ENCODE results near the gene FFAR2.

The FFAR2 gene

DNA sequence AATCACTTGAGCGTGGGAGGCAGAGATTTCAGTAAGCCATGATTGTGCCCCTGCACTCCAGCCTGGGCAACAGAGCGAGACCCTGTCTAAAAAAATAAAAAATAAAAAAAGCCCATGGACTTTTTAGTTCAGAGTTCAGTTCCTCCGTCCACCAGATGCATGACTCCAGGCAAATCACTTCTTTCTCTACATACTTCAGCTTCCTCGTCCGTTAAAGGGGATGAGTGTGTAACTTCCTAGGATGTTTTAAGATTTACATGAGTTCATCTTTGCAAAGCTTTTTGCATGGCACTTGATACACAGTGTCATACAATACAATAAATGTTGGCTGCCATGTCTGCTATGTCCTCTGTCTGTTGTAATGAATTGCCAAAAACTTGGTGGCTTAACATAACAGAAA lies 10.0 kb upstream of the FFAR2 start:
- Histone ChIP-seq H3K79me2 (ENCODE audit: control insufficient read depth, insufficient read depth, low read length, unreplicated experiment) (no peaks in the 10 kb centered on the region), H3K27me3 (ENCODE audit: insufficient read depth, low read length) (peaks cover 17% of the 10 kb centered on the region), H3K4me1 (ENCODE audit: control insufficient read depth, insufficient read depth, low read length, unreplicated experiment) (peaks cover 11% of the 10 kb centered on the region), H3K27ac (ENCODE audit: low read depth, low read length) (no peak overlapping the region), H3K4me3 (ENCODE audit: low read depth, low read length) (no peak overlapping the region), H3K36me3 (ENCODE audit: insufficient read depth, low read length) (no peaks in the 10 kb centered on the region), H2AFZ (ENCODE audit: low read length, unreplicated experiment) (no peak overlapping the region)

DNA sequence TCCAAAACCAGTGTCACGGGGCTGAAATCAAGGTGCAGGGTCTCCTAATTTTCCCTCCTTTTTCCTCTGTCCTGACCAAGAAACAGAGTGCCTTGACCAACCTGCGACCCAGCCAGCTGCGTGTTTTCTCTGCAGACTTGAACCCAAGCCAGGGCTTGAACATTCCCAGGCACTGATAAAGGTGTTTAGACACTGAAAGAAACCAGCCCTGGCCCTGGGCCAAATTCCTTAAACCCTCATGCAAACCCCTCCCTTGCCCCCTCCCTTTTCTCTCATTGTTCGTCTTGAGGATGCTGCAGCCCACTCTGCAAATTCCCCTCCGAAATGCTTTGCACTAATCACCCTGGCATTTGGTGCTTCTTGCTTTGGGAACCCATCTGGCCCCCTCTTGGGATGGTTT lies 9.5 kb upstream of the FFAR2 start:
- Histone ChIP-seq H3K4me3 (ENCODE audit: low read depth, low read length) (no peak overlapping the region), H3K4me1 (ENCODE audit: control insufficient read depth, insufficient read depth, low read length, unreplicated experiment) (peaks cover 11% of the 10 kb centered on the region), H2AFZ (ENCODE audit: low read length, unreplicated experiment) (no peak overlapping the region), H3K27ac (ENCODE audit: low read depth, low read length) (no peak overlapping the region), H3K27me3 (ENCODE audit: insufficient read depth, low read length) (peaks cover 16% of the 10 kb centered on the region), H3K79me2 (ENCODE audit: control insufficient read depth, insufficient read depth, low read length, unreplicated experiment) (no peaks in the 10 kb centered on the region), H3K36me3 (ENCODE audit: insufficient read depth, low read length) (no peaks in the 10 kb centered on the region)

DNA sequence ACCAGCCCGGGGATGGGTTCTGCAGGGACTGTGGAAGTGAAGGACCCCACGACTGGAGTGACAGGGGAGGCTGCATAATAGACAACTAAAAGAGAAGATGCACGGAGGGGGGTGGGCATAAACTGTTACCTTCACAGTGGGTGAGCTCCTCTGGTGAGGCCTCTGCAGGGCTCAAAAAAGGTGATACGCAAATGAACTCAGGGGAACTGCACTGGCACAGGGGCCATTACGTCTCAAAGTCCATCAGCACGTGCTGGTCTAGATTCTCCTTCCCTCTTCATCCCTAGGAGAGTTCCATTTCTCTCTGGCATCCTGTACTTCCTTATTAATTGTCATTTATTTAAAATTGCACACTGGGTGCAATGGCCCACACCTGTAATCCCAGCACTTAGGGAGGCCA lies 8.1 kb upstream of the FFAR2 start:
- peaks cover 11% of the 10 kb centered on the region for H3K27me3 ChIP-seq (ENCODE audit: insufficient read depth, low read length)
- no peaks in the 10 kb centered on the region for H3K36me3 ChIP-seq (ENCODE audit: insufficient read depth, low read length)
- no peak overlapping the region for H2AFZ ChIP-seq (ENCODE audit: low read length, unreplicated experiment)
- H3K79me2 ChIP-seq (ENCODE audit: control insufficient read depth, insufficient read depth, low read length, unreplicated experiment): no peaks in the 10 kb centered on the region
- no peak overlapping the region for H3K4me3 ChIP-seq (ENCODE audit: low read depth, low read length)
- no peak overlapping the region for H3K27ac ChIP-seq (ENCODE audit: low read depth, low read length)
- H3K4me1 ChIP-seq (ENCODE audit: control insufficient read depth, insufficient read depth, low read length, unreplicated experiment): peaks cover 11% of the 10 kb centered on the region

DNA sequence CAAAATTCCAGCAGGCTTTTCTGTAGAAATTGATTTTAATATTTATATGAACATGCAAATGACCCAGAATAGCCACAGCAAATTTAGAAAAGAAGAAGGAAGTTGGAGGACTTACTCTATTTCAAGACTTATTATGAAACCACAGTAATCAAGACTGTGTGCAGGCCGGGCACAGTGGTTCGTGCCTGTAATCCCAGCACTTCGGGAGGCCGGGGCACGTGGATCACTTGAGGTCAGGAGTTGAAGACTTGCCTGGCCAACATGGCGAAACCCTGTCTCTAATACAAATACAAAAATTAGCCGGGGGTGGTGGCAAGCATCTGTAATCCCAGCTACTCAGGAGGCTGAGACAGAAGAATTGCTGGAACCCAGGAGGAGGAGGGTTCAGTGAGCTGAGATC lies 6.0 kb upstream of the FFAR2 start:
- no peaks in the 10 kb centered on the region for H3K4me1 ChIP-seq (ENCODE audit: control insufficient read depth, insufficient read depth, low read length, unreplicated experiment)
- no peaks in the 10 kb centered on the region for H3K79me2 ChIP-seq (ENCODE audit: control insufficient read depth, insufficient read depth, low read length, unreplicated experiment)
- H3K27ac ChIP-seq (ENCODE audit: low read depth, low read length): no peak overlapping the region
- H2AFZ ChIP-seq (ENCODE audit: low read length, unreplicated experiment): no peak overlapping the region
- H3K4me3 ChIP-seq (ENCODE audit: low read depth, low read length): no peak overlapping the region
- peaks cover 24% of the 10 kb centered on the region for H3K27me3 ChIP-seq (ENCODE audit: insufficient read depth, low read length)
- no peaks in the 10 kb centered on the region for H3K36me3 ChIP-seq (ENCODE audit: insufficient read depth, low read length)

DNA sequence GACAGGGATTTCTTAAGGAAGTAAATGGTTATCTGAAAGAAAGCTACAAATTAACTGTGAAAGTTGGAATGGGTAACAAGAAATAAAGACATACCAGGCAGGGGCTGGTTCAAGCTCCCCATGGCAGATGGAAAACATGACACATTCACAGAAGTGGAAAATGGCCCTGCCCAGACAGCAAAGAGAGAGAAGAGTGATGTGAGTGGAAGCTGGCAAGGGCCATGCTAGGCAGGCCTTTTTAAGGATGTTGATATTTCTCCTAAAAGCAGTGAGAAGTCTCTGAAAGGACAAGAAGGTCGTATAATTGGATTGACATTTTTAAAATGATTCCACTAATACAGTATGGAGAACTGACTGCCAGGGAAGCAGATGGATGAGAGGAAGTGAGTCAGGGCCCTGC lies 3.3 kb upstream of the FFAR2 start:
- H3K4me1 ChIP-seq (ENCODE audit: control insufficient read depth, insufficient read depth, low read length, unreplicated experiment): no peaks in the 10 kb centered on the region
- no peak overlapping the region for H3K27ac ChIP-seq (ENCODE audit: low read depth, low read length)
- H3K36me3 ChIP-seq (ENCODE audit: insufficient read depth, low read length): no peaks in the 10 kb centered on the region
- no peak overlapping the region for H2AFZ ChIP-seq (ENCODE audit: low read length, unreplicated experiment)
- H3K27me3 ChIP-seq (ENCODE audit: insufficient read depth, low read length): peaks cover 32% of the 10 kb centered on the region
- no peaks in the 10 kb centered on the region for H3K79me2 ChIP-seq (ENCODE audit: control insufficient read depth, insufficient read depth, low read length, unreplicated experiment)
- no peak overlapping the region for H3K4me3 ChIP-seq (ENCODE audit: low read depth, low read length)

DNA sequence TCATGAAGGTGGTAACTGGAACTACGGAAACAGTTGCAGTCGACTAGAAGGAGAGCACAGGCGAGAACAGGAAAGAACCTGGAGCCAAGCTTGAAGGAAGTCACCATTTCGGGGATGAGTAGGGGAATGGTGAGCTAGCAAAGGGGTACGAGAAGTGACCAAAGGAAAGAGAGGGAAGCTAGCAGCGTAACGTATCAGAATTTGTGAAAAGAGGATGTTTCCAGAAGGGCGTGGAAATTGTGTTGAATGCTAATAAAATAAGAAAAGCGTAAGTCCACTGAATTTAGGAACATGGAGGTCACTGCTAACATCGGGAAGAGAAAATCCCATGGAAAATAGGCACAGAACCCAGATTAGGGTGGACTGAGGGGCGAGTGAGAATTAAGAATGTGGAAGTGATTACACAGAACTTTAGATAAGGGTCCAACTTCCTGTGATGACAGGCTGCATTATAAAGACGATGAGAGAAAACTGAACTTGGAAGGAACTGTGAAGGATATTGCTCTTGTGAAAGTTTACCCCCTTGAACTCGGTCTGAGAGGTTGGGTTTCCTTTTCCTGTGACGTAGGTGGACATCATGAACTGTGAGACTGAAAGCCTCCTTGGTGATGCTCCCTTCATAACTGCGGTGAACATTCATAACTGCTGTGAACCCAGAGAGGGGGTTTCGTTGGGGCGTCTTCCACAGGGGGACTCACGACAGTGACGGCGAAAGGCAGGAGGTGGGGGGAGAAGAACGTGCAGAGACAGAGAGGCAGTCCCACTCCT lies 2.0 kb upstream of the FFAR2 start:
- H3K4me1 ChIP-seq (ENCODE audit: control insufficient read depth, insufficient read depth, low read length, unreplicated experiment): no peaks in the 10 kb centered on the region
- H3K27me3 ChIP-seq (ENCODE audit: insufficient read depth, low read length): peaks cover 42% of the 10 kb centered on the region
- H3K79me2 ChIP-seq (ENCODE audit: control insufficient read depth, insufficient read depth, low read length, unreplicated experiment): no peaks in the 10 kb centered on the region

DNA sequence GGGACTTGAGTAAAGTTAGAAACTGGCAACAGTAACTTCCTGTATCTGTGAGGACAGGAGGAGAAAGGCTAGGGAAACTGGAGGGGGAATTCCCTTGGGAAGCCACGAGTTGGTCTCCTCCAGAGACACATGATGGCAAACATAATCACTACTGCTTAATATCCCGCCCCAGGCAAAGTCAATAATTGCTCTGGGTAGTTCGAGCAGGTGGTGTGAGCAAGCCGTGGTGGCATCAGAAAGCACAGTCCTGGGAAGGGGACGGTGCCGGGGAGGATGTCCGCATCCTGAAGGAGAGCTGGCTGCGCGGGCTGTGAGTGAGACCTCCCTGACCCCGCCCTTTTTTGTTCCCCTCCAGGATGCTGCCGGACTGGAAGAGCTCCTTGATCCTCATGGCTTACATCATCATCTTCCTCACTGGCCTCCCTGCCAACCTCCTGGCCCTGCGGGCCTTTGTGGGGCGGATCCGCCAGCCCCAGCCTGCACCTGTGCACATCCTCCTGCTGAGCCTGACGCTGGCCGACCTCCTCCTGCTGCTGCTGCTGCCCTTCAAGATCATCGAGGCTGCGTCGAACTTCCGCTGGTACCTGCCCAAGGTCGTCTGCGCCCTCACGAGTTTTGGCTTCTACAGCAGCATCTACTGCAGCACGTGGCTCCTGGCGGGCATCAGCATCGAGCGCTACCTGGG lies 1.4 kb downstream of the FFAR2 start:
- Histone ChIP-seq H3K27ac (ENCODE audit: low read depth, low read length) (no peak overlapping the region), H3K79me2 (ENCODE audit: control insufficient read depth, insufficient read depth, low read length, unreplicated experiment) (no peaks in the 10 kb centered on the region), H3K27me3 (ENCODE audit: insufficient read depth, low read length) (peaks cover 47% of the 10 kb centered on the region), H3K36me3 (ENCODE audit: insufficient read depth, low read length) (no peaks in the 10 kb centered on the region), H3K4me3 (ENCODE audit: low read depth, low read length) (no peak overlapping the region), H2AFZ (ENCODE audit: low read length, unreplicated experiment) (no peak overlapping the region), H3K4me1 (ENCODE audit: control insufficient read depth, insufficient read depth, low read length, unreplicated experiment) (no peaks in the 10 kb centered on the region)

More for the DNA sequence above, 2.0 kb upstream of the FFAR2 start:
- Histone ChIP-seq H3K36me3 (ENCODE audit: insufficient read depth, low read length) (no peaks in the 10 kb centered on the region), H3K4me3 (ENCODE audit: low read depth, low read length) (no peak overlapping the region), H3K27ac (ENCODE audit: low read depth, low read length) (no peak overlapping the region), H2AFZ (ENCODE audit: low read length, unreplicated experiment) (no peak overlapping the region)

DNA sequence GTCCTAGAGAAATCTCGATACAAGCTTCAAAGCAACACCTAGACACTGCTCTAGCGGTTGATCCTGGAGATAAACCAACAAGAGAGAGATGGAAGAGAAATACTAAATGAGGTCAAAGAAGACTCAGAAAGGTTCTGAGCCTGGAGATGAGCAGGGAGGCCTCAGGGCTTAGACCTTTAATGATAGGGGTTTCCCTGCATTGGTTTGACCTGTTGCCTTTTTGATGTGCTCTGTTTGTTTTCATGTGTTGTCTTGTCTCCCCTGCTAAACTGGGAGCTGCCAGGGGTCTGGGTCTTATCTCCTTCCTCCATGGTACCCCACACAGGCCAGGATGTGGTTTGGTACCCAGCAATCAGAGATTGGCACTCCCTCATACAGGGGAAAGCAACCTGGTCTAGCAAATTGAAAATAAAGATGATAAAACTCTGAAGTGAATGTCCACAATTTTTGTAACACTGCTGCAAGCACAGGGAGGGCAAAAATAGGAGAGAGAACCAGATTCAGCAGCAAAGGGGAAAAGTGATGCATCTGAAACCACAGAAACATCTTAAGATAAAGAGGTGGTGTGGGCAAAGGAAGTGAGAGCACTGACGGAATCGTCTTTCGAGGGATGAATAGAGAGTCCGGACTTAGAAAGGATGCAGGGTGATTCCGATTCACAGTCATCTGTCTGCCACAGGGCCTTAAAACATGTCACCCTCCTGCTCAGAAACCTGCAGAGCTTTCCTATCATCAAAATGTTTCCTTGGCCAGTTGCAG lies 3.5 kb downstream of the FFAR2 start:
- Histone ChIP-seq H3K27me3 (ENCODE audit: insufficient read depth, low read length) (peaks cover 37% of the 10 kb centered on the region), H3K36me3 (ENCODE audit: insufficient read depth, low read length) (no peaks in the 10 kb centered on the region), H2AFZ (ENCODE audit: low read length, unreplicated experiment) (no peak overlapping the region), H3K79me2 (ENCODE audit: control insufficient read depth, insufficient read depth, low read length, unreplicated experiment) (no peaks in the 10 kb centered on the region), H3K4me3 (ENCODE audit: low read depth, low read length) (no peak overlapping the region), H3K4me1 (ENCODE audit: control insufficient read depth, insufficient read depth, low read length, unreplicated experiment) (no peaks in the 10 kb centered on the region), H3K27ac (ENCODE audit: low read depth, low read length) (no peak overlapping the region)

DNA sequence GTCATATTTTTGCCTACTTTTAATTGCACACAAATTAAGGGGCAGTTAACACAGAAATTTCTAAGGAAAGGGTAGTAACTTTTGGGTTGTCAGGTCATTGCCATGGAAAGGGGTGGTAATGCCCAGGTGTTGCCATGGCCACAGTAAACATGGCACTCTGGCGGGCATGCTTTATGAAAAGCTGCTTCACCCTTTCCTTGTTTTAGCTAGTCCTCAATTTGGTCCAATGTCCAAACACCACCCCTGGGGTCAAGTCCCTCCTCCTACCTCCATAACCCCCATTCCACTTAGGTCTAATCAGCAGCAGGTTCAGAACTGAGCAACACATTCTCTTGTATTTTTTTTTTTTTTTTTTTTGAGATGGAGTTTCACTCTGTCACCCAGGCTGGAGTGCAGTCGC lies 6.6 kb downstream of the FFAR2 start:
- no peaks in the 10 kb centered on the region for H3K4me1 ChIP-seq (ENCODE audit: control insufficient read depth, insufficient read depth, low read length, unreplicated experiment)

DNA sequence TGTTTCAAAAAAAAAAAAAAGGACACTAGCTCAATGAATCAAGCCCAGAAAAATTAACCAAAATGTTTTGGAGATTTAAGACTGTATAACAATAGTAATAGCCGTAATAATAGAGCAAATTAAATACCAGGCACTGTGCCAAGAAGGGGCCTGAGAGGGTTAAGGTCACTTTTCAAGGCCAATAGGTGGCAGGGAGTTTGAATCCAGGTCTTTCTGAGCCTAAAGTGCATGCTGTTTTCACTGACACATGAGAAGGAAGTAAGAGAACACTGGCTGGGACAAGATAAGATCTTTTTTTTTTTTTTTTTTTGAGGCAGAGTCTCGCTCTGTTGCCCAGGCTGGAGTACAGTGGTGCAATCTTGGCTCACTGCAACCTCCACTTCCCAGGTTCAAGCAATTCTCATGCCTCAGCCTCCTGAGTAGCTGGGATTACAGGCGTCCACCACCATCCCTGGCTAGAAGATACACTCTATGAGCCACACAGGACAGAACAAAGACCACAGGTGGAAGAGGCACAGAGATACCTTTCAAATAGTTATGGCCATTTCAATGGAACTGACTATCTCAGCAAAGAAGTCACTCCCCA lies 7.7 kb downstream of the FFAR2 start:
- H3K79me2 ChIP-seq (ENCODE audit: control insufficient read depth, insufficient read depth, low read length, unreplicated experiment): no peaks in the 10 kb centered on the region
- no peaks in the 10 kb centered on the region for H3K4me1 ChIP-seq (ENCODE audit: control insufficient read depth, insufficient read depth, low read length, unreplicated experiment)
- H3K27ac ChIP-seq (ENCODE audit: low read depth, low read length): no peak overlapping the region
- H2AFZ ChIP-seq (ENCODE audit: low read length, unreplicated experiment): no peak overlapping the region
- H3K36me3 ChIP-seq (ENCODE audit: insufficient read depth, low read length): no peaks in the 10 kb centered on the region
- no peak overlapping the region for H3K4me3 ChIP-seq (ENCODE audit: low read depth, low read length)
- H3K27me3 ChIP-seq (ENCODE audit: insufficient read depth, low read length): peaks cover 20% of the 10 kb centered on the region

More for the DNA sequence above, 6.6 kb downstream of the FFAR2 start:
- Histone ChIP-seq H3K79me2 (ENCODE audit: control insufficient read depth, insufficient read depth, low read length, unreplicated experiment) (no peaks in the 10 kb centered on the region), H3K4me3 (ENCODE audit: low read depth, low read length) (no peak overlapping the region), H3K27me3 (ENCODE audit: insufficient read depth, low read length) (peaks cover 30% of the 10 kb centered on the region), H3K36me3 (ENCODE audit: insufficient read depth, low read length) (no peaks in the 10 kb centered on the region), H3K27ac (ENCODE audit: low read depth, low read length) (no peak overlapping the region), H2AFZ (ENCODE audit: low read length, unreplicated experiment) (no peak overlapping the region)

Data from ACC112 (cell line).